Eye (tissue), 1 donor: Measurements from ENCODE around the gene QSER1.
"Not testable (repeated sequence)": the region's sequence is repeated elsewhere in the genome, so short reads cannot be mapped to it uniquely, and the experiment has no call there.

ENCODE experiments used
- DNase-seq: peaks from one replicate; pipeline ENCODE4 v3.0.0-alpha.2; 2015

Gene QSER1

GRCh38 chr11:32892355-32893092 lies at the start of gene QSER1:
Gene QSER1 (plus strand): TSS chr11:32892811. CDS start chr11:32893126, 315 bp downstream.
- peak; percentile 90 for DNase-seq

- DNase-seq: no peak
Measured at GRCh38 chr11:32843544-32843943, 49.1 kb upstream of the QSER1 start.

DNA sequence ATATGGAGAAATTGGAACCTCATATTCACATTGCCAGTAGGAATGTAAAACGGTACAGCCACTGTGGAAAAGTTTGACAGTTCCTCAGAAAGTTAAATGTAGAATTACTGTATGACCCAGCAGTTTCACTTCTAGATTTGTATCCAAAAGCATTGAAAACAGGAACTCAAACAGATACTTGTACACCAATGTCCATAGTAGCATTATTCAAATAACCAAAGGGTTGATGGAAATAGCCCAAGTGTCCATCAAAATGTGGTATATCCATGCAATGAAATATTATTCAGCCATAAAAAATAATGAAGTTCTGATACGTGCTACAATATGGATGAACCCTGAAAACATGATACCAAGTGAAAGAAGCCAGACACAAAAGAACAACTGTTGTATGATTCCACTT lies 45.1 kb upstream of the QSER1 start:
- DNase-seq: no peak

GRCh38 chr11:32849761-32850160 lies 42.9 kb upstream of the QSER1 start:
- DNase-seq: no peak

DNA sequence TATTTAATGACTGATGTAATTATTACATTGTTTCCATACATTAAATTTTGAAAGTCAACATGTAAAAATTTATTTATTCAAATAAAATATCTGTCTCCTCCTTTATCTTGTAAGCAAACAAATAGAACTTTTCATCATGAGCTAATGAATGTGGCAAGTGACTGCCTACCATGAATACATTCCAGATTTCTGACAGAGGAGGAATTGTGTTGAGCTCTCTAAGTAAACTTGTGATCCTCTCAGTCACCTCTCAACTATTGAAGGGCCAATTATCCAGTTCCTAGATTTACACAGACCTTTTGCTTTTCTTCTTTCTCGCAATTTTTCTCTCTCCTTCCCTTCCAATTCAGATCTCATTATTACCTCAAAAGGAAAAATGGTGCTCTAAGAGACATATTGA lies 41.4 kb upstream of the QSER1 start:
- DNase-seq: no peak

DNA sequence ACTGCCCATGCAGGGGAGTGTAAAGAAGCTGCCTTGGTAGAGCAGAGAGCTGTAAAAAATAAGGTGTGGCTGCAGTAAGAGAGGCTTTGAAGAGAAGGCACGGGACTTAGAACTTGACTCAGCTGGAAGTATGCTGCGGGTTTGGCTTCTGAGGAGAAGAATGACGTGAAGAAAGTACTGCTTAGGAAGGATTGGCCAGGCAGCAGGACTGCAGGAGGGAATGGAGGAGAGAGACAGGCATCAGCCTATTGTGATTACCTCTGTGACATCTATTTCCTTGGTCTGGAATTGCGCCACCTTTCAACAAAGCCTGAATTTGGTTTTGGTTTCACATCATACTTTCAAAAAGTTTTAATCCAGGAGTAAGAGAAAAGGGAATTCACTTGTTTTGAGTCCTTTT lies 40.4 kb upstream of the QSER1 start:
- no peak for DNase-seq

GRCh38 chr11:32855601-32856000 lies 37.0 kb upstream of the QSER1 start:
- DNase-seq: peak; percentile 6

GRCh38 chr11:32858731-32859130 lies 33.9 kb upstream of the QSER1 start:
- no peak for DNase-seq

DNA sequence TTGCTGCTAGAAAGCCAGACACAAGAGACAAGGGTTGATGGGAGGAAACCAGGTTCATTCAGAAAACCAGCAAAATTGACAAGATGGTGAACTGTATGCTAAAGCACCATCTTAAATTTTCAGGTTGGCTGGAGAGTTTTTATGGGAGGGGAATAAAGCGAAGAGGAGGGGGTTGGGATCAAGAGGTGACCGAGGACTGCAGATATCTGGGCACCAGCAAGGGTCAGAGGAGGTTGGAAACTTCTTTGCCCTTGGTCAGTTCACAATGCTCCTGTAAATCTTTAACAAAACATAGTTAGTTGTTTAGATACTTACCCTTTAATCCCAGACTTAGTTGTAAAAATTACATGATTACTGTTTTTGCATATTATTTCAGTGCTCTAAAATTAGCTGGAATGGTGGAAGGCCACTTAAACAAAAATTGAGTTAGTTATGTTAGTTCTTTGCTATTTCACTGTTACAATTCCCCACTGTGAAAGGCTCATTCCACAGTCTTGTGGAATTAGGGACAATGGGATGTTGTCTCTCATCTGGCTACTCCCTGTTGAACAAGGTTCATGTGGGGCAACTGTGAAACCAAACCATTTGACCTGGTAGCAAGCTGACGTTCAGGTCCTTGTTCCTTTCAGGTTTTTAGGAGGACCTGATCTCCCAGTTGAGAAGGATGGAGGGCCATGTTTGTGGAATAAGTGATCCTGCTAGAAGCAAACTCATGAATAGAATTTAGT lies 30.6 kb upstream of the QSER1 start:
- no peak for DNase-seq

- no peak for DNase-seq
Measured at GRCh38 chr11:32864555-32864954, 28.1 kb upstream of the QSER1 start.

DNA sequence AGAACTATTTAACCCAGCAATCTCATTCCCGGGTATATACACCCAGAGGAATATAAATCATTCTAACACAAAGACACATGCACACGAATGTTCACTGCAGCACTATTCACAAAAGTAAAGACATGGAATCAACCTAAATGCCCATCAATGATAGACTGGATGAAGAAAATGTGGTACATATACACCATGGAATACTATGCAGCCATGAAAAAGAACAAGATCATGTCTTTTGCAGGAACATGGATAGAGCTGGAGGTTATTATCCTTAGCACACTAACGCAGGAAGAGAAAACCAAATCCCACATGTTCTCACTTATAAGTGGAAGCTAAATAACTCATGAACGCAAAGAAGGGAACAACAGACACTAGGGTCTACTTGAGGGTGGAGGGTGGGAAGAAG lies 23.9 kb upstream of the QSER1 start:
- DNase-seq: not testable (repeated sequence)

DNA sequence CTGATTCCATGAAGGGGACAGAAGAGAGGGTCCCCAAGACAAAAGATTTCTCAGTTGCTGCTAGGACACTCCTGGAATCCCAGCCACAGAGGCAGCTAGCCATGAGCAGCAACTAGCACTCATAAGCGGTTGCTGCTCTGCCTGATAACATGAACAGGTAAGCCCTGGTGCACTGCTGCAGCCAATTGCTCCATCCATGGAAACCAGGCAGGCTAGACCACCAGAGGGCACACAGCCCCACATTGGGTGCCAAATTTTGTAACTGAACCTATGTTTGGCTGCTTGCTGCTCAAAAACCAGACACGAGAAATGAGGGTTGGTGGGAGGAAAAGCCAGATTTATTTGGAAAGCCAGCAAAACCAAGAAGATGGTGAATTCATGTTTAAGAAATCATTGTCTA lies 21.9 kb upstream of the QSER1 start:
- DNase-seq: no peak

DNA sequence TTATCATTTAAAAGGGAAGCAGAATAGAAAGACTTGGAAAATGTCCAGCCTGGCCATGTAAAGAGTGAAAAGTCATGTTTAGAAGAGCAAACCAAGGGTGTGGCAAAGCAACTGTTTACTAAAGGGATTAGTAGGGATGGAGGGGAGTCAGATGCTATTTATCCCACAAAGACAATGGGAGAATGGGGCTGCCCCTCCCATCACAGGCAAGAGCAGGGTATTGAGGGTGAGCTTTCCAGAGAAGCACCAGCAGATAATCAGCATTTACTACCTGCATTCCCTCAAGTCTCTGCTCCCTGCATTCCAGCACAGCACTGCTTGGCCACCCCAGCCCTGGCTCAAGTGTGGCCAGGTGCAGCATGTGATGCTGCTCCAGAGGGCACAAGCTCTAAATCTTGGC lies 18.5 kb upstream of the QSER1 start:
- no peak for DNase-seq

DNA sequence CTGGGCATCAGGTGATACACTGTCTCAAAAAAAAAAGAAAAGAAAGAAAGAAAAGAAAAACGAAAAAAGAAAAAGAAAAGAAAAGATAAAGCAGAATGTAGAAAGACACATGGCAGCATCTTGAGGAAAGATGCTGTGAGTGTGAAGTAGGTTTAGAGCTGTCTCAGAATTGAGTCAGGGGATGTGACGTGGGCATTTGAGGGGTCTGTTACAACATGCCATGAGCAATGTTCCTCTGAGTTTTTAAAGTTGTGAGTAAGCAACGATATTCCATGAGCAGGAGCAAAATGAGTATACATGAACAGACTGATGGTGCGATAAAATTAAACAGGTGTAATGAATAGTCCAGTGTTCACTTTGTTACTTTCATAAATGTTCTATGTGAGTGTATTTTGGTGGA lies 11.3 kb upstream of the QSER1 start:
- DNase-seq: no peak

DNA sequence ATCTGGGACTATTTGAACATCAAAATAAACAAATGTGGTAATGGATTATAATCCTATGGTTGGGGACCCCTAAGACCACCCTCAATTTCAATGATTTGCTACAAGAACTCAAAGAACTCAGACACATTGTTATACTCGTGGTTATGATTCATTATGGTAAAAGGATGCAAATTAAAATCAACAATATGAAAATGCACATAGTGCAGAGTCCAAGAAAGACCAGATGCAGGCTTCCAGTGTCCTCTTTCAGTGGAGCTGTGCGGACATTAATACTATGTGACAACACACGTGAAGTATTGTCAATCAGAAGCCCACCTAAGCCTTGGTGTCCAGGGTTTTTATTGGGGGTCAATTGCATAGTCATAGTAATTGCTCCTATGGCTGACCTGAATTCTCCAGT lies 9.2 kb upstream of the QSER1 start:
- DNase-seq: no peak

DNA sequence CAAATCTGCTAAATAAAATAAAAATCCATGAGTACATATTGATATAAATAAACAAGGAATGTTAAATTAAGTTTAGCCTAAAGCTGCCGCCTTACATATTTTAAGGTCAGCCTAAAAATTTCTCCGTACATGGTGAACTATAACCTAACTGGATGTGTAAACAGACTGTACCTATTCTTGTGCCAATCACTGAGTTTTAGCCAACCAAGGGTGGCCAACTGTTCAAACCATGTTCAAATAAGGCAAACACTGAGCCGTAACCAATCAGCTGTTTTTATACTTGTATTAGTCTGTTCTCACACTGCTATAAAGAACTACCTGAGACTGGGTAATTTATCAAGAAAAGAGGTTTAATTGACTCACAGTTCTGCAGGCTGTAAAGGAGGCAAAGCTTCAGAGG lies 8.6 kb upstream of the QSER1 start:
- DNase-seq: no peak

- peak; percentile 30 for DNase-seq
Measured at GRCh38 chr11:32884770-32885384, 7.7 kb upstream of the QSER1 start.

GRCh38 chr11:32885556-32885955 lies 7.1 kb upstream of the QSER1 start:
- DNase-seq: no peak

- DNase-seq: no peak
Measured at GRCh38 chr11:32886180-32886579, 6.4 kb upstream of the QSER1 start.

- DNase-seq: not testable (repeated sequence)
Measured at GRCh38 chr11:32887707-32888383, 4.8 kb upstream of the QSER1 start.

DNA sequence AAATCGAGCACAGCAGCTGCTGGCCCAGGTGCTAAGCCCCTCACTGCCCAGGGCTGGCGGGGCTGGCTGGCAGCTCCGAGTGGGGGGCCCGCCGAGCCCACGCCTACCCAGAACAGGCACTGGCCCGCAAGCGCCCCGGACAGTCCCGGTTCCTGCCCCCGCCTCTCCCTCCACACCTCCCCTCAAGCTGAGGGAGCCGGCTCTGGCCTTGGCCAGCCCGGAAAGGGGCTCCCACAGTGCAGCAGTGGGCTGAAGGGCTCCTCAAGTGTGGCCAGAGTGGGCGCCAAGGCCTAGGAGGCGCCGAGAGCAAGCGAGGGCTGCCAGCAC lies 4.3 kb upstream of the QSER1 start:
- not testable (repeated sequence) for DNase-seq

GRCh38 chr11:32888805-32889204 lies 3.8 kb upstream of the QSER1 start:
- DNase-seq: no peak

GRCh38 chr11:32890843-32891656 lies 1.6 kb upstream of the QSER1 start:
- peak; percentile 40 for DNase-seq
